Lung (tissue), 12 donors: ENCODE results near the gene SATB1. TPM values are rescaled to one million over a fixed set of nuclear protein-coding genes. Genes with fewer than 3 reads are reported as not detected.

Source experiments
- ATAC-seq: fragments of 200-7000 bp; cut with Tn5 transposase; one replicate; pipeline ENCODE4 v1.9.1; 2020; ENCODE audit warnings: moderate number of reproducible peaks; ENCODE audit not compliant: insufficient read depth, low FRiP score
- DNase-seq, 3 donors: peaks; one replicate each; pipeline ENCODE4 v3.0.0-alpha.2; 2013 to 2017
- H3K27ac ChIP-seq, 2 donors: one replicate each; pipeline ENCODE4 v1.5.1; 2013; ENCODE audit warnings: mild to moderate bottlenecking in 2 of 2, moderate library complexity in 2 of 2, control low read depth in 1 of 2, inconsistent platforms in 1 of 2, low read depth in 1 of 2, low read length in 1 of 2
- H3K27me3 ChIP-seq, 3 donors: one replicate each; pipeline ENCODE4 v1.5.1; 2013; ENCODE audit warnings: low read length in 2 of 3; ENCODE audit not compliant: control insufficient read depth in 3 of 3, insufficient read depth in 3 of 3
- H3K36me3 ChIP-seq, 4 donors: one replicate each; pipeline ENCODE4 v1.5.1; 2013; ENCODE audit warnings: low read length in 4 of 4, mild to moderate bottlenecking in 1 of 4, moderate library complexity in 1 of 4; ENCODE audit not compliant: control insufficient read depth in 4 of 4, insufficient read depth in 4 of 4
- H3K4me1 ChIP-seq, 5 donors: one replicate each; pipeline ENCODE4 v1.5.1; 2013; ENCODE audit warnings: low read length in 5 of 5, mild to moderate bottlenecking in 2 of 5, moderate library complexity in 1 of 5; ENCODE audit not compliant: control insufficient read depth in 5 of 5, insufficient read depth in 5 of 5
- H3K4me3 ChIP-seq: one replicate; pipeline ENCODE4 v1.5.1; 2013; ENCODE audit warnings: mild to moderate bottlenecking, control low read depth, moderate library complexity
- H3K9ac ChIP-seq, 2 donors: one replicate each; pipeline ENCODE4 v1.5.1; 2013; ENCODE audit warnings: low read length in 2 of 2, control low read depth in 1 of 2; ENCODE audit not compliant: insufficient read depth in 1 of 2
- H3K9me3 ChIP-seq, 4 donors: one replicate each; pipeline ENCODE4 v1.5.1; 2013; ENCODE audit warnings: low read length in 3 of 4, mild to moderate bottlenecking in 1 of 4, moderate library complexity in 1 of 4; ENCODE audit not compliant: control insufficient read depth in 4 of 4, insufficient read depth in 3 of 4
- WGBS, 2 donors: extraction: QIAGEN DNeasy Blood & Tissue Kit; methylation state at CpG; one replicate each; pipeline ENCODE4 v1.1.7; 2013; 5-methylcytosine and 5-hydroxymethylcytosine counted together
- polyA plus RNA-seq, 2 donors: library from polyadenylated mRNA; stranded (reverse); fragments of 200-250 nt; gene quantifications; one replicate each; pipeline ENCODE4 v1.2.1, GENCODE V29; 2013
- total RNA-seq, 2 donors: library from RNA; depleted of rRNA in 1 of 2; stranded (reverse); fragments of >200 nt in 1 of 2; gene quantifications; one replicate each; pipeline ENCODE4 v1.2.1, GENCODE V29; 2014 to 2021
- TF ChIP-seq, protein P1 (sequence below): IDR thresholded peaks from 2 replicates; pipeline ENCODE4 v1.5.1; 2012; ENCODE audit warnings: mild to moderate bottlenecking; ENCODE audit errors: control extremely low read depth, extremely low read depth
- donor health status: control.
- donor health status: control.
- donor health status: Bipolar disorder and iron deficiency.
- donor health status: healthy.
- donor health status: DM: yes; HTN: yes; CAD: no.

Gene SATB1
- total and polyA plus RNA-seq, 4 donors, result 11.4 to 116 (median 16.9) TPM

GRCh38 chr3:18344306-18345014 is 80.7 kb downstream of the SATB1 start:
- TF ChIP-seq, protein P1, sequence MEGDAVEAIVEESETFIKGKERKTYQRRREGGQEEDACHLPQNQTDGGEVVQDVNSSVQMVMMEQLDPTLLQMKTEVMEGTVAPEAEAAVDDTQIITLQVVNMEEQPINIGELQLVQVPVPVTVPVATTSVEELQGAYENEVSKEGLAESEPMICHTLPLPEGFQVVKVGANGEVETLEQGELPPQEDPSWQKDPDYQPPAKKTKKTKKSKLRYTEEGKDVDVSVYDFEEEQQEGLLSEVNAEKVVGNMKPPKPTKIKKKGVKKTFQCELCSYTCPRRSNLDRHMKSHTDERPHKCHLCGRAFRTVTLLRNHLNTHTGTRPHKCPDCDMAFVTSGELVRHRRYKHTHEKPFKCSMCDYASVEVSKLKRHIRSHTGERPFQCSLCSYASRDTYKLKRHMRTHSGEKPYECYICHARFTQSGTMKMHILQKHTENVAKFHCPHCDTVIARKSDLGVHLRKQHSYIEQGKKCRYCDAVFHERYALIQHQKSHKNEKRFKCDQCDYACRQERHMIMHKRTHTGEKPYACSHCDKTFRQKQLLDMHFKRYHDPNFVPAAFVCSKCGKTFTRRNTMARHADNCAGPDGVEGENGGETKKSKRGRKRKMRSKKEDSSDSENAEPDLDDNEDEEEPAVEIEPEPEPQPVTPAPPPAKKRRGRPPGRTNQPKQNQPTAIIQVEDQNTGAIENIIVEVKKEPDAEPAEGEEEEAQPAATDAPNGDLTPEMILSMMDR, result no peak
- DNase-seq, result no peak
- WGBS, 2 donors, result 61 to 72% methylated on average over 4 of the region's 4 CpGs
- Histone ChIP-seq H3K9ac (no peak overlapping the region), H3K27ac (no peak overlapping the region), H3K4me3 (no peak overlapping the region), H3K36me3 (peaks cover 0 to 7% (median 4%) of the 10 kb centered on the region in 4 donors), H3K9me3 (no peaks in the 10 kb centered on the region), H3K4me1 (no peaks in the 10 kb centered on the region), H3K27me3 (no peaks in the 10 kb centered on the region)
- no peak for ATAC-seq

GRCh38 chr3:18343809-18344208 is 81.3 kb downstream of the SATB1 start:
- Histone ChIP-seq H3K9ac (no peak overlapping the region), H3K27me3 (no peaks in the 10 kb centered on the region), H3K27ac (no peak overlapping the region), H3K4me1 (peaks cover 0 to 4% (median 0%) of the 10 kb centered on the region in 5 donors), H3K36me3 (peaks cover 0 to 2% (median 1%) of the 10 kb centered on the region in 4 donors), H3K9me3 (no peaks in the 10 kb centered on the region), H3K4me3 (no peak overlapping the region)
- 73 to 86% methylated on average over 2 of the region's 2 CpGs for WGBS, 2 donors
- ATAC-seq, result no peak
- DNase-seq, result no peak
- TF ChIP-seq, protein P1, result no peak

- Histone ChIP-seq H3K27ac (no peak overlapping the region), H3K4me3 (no peak overlapping the region), H3K4me1 (peaks cover 0 to 6% (median 0%) of the 10 kb centered on the region in 5 donors), H3K36me3 (no peaks in the 10 kb centered on the region), H3K9me3 (no peaks in the 10 kb centered on the region), H3K27me3 (no peaks in the 10 kb centered on the region), H3K9ac (no peak overlapping the region)
- TF ChIP-seq, protein P1, result no peak
- ATAC-seq (no peak), DNase-seq (no peak)
- 84 to 90% methylated on average over 11 of the region's 11 CpGs for WGBS, 2 donors
Observed at GRCh38 chr3:18338827-18339514, 86.2 kb downstream of the SATB1 start.
